Panc1 (cell line): ENCODE data around the gene ZNF534.
"Not testable (repeated sequence)": the region's sequence is repeated elsewhere in the genome, so short reads cannot be mapped to it uniquely, and the experiment has no call there.

ENCODE experiments used
- CTCF ChIP-seq: fragments of 450-650 bp; IDR thresholded peaks from 2 replicates; pipeline ENCODE4 v1.5.1; 2017; ENCODE audit warnings: mild to moderate bottlenecking
- POLR2AphosphoS5 ChIP-seq: IDR thresholded peaks from 2 replicates; pipeline ENCODE4 v1.6.1; 2012; ENCODE audit warnings: mild to moderate bottlenecking, low read depth, low read length, moderate library complexity

- TF ChIP-seq CTCF, POLR2AphosphoS5: not testable (repeated sequence)
These were observed 71.5 kb downstream of the ZNF534 start for GRCh38 chr19:52500474-52500873.
